Astrocyte of the spinal cord (primary cell): ENCODE results near the gene TRAPPC3L.

ENCODE experiments used
- DNase-seq: peaks from one replicate; pipeline ENCODE4 v3.0.0; 2011; ENCODE audit warnings: low read depth, low spot score
- H3K4me3 ChIP-seq: 2 replicates; pipeline ENCODE4 v1.5.1; 2011; ENCODE audit warnings: low read depth, mild to moderate bottlenecking, low read length, moderate library complexity
- in situ Hi-C: cut with HindIII; loops from 2 replicates; pipeline ENCODE4 v1.10.0; 2017; ENCODE audit warnings: low sequenced_read_pairs
- TF ChIP-seq, protein P1 (sequence below): IDR thresholded peaks from 2 replicates; pipeline ENCODE4 v1.5.1; 2012; ENCODE audit warnings: low read depth, mild to moderate bottlenecking, low read length, inconsistent platforms

The TRAPPC3L gene

DNA sequence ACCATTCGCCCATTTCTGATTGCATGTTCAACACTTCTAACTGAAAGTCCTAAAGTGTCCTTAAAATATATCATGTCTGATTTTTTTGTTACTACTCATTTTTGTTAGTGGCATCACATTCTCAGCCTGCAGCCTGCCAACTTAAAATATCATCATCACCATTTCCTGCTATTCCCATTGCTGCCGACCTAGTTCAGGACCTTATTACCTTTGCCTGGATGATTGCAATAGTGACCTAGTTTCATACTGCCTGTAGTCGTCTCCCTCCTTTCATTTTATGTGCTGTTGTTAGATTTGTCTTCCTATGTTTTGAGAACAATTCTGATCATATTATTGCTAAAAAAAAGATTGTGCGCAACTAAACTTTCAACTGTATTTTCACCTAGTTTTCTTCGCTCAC, 32.0 kb upstream of the TRAPPC3L start:
- no peak for DNase-seq
- H3K4me3 ChIP-seq: no peak overlapping the region
- TF ChIP-seq, protein P1, sequence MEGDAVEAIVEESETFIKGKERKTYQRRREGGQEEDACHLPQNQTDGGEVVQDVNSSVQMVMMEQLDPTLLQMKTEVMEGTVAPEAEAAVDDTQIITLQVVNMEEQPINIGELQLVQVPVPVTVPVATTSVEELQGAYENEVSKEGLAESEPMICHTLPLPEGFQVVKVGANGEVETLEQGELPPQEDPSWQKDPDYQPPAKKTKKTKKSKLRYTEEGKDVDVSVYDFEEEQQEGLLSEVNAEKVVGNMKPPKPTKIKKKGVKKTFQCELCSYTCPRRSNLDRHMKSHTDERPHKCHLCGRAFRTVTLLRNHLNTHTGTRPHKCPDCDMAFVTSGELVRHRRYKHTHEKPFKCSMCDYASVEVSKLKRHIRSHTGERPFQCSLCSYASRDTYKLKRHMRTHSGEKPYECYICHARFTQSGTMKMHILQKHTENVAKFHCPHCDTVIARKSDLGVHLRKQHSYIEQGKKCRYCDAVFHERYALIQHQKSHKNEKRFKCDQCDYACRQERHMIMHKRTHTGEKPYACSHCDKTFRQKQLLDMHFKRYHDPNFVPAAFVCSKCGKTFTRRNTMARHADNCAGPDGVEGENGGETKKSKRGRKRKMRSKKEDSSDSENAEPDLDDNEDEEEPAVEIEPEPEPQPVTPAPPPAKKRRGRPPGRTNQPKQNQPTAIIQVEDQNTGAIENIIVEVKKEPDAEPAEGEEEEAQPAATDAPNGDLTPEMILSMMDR: no peak
- in situ Hi-C loops: no loop called here

DNA sequence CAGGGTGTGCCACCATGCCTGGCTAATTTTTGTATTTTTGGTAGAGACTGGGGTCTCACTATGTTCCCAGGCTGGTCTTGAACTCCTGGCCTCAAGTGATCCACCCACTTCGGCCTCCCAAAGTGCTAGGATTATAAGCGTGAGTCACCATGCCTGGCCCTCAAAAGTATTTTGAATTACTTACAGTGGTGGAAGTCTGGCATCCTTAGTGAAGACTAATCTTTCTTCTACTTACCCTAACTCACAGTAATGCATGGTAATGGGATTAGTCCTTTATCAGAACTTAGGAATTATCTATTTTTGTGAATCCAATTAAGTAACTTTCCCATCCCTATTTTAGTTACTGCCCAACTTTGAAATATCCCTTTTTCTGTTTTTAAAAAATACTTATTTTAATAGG, 29.7 kb upstream of the TRAPPC3L start:
- in situ Hi-C loops: no loop called here
- H3K4me3 ChIP-seq: no peak overlapping the region
- TF ChIP-seq, protein P1: no peak
- DNase-seq: no peak

DNA sequence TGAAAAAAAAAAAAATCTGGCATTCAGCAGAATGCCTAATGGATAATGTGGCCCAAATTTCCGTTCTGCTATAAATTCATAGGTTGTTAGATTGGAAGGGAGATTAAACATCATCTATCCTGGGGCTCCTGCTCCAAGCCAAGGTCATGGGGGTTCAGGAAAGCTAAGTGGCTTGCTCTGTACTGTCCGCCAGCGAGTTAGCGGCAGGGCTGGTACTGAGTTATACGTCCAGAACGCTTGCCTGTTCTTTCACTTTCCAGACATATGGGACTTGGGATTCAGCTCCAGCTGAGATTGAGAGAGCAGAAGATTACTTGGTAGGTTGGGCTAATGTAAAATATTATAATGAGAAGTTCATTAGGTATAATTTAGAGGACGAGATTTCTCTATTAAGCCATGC, 26.7 kb upstream of the TRAPPC3L start:
- in situ Hi-C loops: no loop called here
- peak overlapping the region; percentile 70 for H3K4me3 ChIP-seq
- DNase-seq: peak; percentile 58
- TF ChIP-seq, protein P1: no peak

DNA sequence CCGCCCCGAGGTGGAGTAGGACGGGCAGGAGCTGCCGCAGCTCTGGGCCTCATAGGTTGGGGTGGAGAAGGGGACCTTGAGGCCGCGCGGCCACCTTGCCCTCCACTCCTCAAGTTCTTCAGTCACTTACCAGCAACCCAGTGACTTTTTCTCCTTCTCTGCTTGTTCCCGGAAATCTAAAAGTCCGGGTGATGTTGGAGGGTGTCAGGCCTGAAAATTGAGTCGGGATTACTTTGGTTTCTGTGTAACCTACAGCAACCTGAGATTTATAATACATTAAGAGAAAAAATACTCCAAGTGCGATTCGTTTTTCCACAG, 26.2 kb upstream of the TRAPPC3L start:
- DNase-seq: no peak
- H3K4me3 ChIP-seq: peak overlapping the region; percentile 70
- TF ChIP-seq, protein P1: no peak
- in situ Hi-C loops: no loop called here

DNA sequence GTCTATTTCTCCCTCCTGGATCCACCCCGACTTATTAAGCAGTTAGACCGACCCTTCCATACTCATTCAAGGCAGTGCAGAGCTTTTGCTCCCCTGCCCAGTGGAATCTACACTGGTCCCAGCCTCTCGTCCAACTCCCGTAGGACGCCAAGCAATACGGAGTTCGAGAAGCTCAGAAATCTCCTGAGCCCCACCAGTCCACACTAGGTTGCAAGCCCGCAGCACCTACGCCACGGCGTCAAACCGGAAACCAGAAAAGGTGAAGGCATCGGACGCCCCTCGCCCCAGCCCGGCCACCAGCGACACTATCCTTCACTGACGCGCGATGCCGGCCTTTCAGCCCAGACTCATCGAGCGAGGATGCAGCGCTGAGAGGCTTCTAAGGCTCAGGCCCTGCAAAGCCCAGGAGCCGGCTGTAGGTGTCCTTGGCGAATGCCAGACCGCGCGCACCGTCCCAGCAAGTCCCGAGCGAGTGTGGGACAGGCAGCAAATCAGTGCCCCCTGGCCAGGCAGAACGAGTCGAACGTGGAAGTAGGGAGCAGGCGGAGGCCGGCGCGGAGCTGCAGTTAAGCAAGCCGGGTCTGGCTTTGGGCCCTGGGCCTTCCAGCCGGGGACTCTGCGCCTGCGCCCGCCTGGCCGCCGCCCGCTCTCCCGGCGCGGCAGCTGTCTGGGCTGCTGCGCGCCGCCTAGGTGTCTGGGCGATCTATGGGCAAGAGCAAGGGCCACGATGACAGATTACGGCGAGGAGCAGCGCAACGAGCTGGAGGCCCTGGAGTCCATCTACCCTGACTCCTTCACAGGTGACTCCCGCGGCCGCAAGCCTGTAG, 25.6 kb upstream of the TRAPPC3L start, which contains the start of gene RWDD1:
Gene RWDD1, plus strand, starts transcription at position 649 of the 827 bp plus-strand sequence. Its CDS starts 79 bp downstream, at position 728.
- peak; percentile 100 for DNase-seq
- in situ Hi-C loops: no loop called here
- peak within 1 kb of the TSS; percentile 70 for H3K4me3 ChIP-seq
- TF ChIP-seq, protein P1: no peak

DNA sequence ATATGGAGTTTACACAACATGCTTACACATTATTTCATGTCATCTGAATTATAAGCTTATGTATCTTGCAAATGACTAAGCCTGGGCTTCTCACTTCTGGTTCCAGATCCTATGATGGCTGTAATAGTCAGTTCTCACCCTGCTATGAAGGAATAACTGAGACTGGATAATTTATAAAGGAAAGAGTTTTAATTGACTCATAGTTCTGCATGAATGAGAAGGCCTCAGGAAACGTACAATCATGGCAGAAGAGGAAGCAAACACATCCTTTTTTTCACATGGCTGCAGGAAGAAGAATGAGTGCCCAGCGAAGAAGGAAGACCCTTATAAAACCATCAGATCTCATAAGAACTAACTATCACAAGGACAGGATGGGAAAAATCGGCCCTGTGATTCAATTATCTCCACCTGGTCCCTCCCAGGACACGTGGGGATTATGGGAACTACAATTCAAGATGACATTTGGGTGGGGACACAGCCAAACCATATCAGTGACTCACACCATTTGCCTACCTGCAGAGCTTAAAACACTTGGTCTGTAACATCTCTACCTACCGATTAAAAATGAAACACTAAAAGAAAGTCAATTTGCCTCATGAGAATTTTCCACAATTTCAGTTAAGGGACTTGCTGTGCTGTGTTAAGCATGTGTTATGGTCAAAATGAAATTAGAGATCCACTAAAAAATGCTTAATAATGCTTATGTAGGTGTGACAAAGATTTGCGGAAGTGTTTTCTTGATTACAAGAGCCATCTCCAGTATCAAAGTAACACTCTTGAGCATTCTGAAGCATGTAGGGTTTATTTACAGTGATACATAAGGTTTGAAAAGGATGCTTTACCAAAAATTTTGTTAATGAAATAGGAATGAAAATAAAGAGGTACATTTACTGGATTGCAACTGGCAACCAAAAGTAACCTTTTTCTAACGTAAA, 23.6 kb upstream of the TRAPPC3L start:
- TF ChIP-seq, protein P1: no peak
- H3K4me3 ChIP-seq: no peak overlapping the region
- DNase-seq: no peak
- in situ Hi-C loops: no loop called here
